Ramos (cell line): ENCODE results near the gene DTNBP1.

Experiments used
- in situ Hi-C: fragments of 300-500 bp; cut with MboI; formaldehyde crosslinking; loops from one replicate; pipeline ENCODE4 v1.14.3; 2022; ENCODE audit warnings: low sequenced_read_pairs; ENCODE audit not compliant: unreplicated experiment

The DTNBP1 gene

GRCh38 chr6:15491255-15491985 is 171.4 kb downstream of the DTNBP1 start:
- in situ Hi-C loops: no loop called here

GRCh38 chr6:15490242-15491100 is 172.4 kb downstream of the DTNBP1 start:
- in situ Hi-C loops: no loop called here

- in situ Hi-C loops: no loop called here
Observed at GRCh38 chr6:15489261-15489962, 173.4 kb downstream of the DTNBP1 start.

- in situ Hi-C loops: no loop called here
Observed at GRCh38 chr6:15487262-15487661, 175.6 kb downstream of the DTNBP1 start.

DNA sequence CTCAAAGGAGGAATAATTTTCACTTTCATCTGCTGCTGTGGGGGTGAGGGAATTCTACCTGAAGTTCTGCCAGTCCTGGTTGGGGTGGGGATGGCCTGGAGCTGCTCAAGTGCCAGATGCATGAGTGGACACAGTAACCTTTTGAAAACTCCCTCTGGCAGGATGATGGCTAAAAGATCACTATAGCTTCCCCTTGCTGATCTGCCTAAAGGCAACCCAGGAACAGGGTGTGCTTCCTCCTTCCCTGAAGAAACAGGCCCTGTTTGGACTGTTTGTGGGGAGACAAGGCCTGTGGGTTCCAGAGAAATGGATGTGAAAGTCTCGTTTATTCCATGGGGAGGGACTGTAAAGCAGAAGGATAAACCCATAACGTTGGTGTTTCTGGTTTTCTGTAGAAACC is 176.9 kb downstream of the DTNBP1 start:
- in situ Hi-C loops: no loop called here

GRCh38 chr6:15484821-15485220 is 178.0 kb downstream of the DTNBP1 start:
- in situ Hi-C loops: no loop called here

DNA sequence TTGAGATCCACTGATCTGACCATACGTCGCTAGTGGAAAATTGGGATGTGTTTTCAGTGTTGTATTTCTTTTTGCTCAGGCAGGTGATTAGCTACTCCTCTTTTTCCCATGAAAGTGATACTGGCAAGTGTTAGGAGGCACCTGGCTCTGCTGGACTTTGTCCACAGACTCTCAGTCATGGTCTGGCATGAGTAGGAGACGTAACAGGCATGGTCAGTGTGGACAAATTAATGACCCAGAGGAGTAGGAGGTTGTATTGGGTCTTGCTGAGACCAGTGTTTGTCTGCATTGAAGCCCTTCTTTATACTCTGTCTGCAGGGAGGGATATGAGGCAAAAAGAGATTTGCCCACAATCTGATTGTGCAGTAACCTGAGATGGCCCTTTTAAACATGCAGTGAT is 178.7 kb downstream of the DTNBP1 start:
- in situ Hi-C loops: no loop called here

GRCh38 chr6:15483060-15483459 is 179.8 kb downstream of the DTNBP1 start:
- in situ Hi-C loops: no loop called here

- in situ Hi-C loops: no loop called here
Observed at GRCh38 chr6:15481390-15482291, 181.2 kb downstream of the DTNBP1 start.

DNA sequence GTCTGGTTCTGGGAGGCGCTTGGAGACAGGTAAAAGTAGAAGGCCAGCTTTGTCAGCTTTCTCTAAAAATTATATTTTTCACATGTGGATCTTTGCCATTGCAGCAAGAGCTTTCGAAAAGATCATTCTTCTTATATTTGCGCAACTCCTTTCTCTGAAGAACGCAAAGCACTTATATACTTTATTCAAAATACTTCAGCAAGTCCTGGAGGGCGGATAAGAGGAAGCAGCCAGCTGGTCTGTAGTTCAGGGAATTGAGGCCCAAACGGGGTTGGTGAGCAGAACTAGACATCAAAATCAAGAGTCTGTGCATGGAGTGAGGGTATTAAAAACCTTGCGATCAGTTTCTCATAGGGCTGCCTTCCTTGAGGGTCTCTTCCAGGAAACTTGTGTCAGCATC is 182.3 kb downstream of the DTNBP1 start:
- in situ Hi-C loops: no loop called here

GRCh38 chr6:15479761-15480160 is 183.1 kb downstream of the DTNBP1 start:
- in situ Hi-C loops: no loop called here

GRCh38 chr6:15477746-15478145 is 185.1 kb downstream of the DTNBP1 start:
- in situ Hi-C loops: no loop called here

GRCh38 chr6:15476631-15477380 is 186.0 kb downstream of the DTNBP1 start:
- in situ Hi-C loops: no loop called here

DNA sequence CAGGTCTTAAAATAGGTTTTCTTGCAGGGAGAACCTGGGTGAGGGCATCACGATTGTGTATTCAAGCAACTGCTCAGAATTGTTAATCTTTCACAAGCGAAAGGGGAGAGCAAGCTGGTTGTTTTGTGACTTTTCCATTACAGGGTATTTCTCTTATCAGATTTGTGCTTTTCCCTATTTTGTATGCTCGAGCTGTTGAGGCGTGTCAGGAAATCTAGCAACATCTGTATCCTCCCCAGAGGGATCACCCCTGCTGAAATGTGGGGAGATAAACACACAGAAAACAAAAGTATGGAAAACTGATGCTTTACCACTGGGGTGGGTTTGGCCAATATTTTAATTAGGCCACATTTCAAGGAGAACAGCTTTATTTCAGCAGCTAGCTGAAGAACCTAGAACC is 187.0 kb downstream of the DTNBP1 start:
- in situ Hi-C loops: no loop called here

GRCh38 chr6:15475261-15475660 is 187.6 kb downstream of the DTNBP1 start:
- in situ Hi-C loops: no loop called here

GRCh38 chr6:15474196-15474595 is 188.6 kb downstream of the DTNBP1 start:
- in situ Hi-C loops: no loop called here

DNA sequence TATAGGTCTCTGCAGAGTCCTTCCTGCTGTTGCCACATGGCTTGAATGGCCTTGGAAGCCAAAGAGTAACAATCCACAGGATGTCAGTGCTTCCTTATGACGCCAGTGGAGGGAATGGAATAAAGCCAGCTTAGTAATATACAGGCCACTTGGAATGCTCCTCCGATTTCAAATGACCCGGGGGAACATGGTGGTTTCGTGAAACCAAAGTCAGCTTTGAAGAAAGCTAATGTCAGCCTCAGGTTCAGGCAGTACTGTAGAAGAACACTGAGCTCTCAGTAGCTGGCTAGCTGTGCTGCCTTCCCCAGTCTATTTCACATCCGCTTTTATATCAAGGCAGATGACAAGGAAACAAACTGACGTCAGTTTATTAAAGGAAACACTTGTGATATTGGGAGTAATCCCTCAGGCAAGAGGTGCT is 189.1 kb downstream of the DTNBP1 start:
- in situ Hi-C loops: no loop called here

- in situ Hi-C loops: no loop called here
Observed at GRCh38 chr6:15473174-15473573, 189.7 kb downstream of the DTNBP1 start.
